HepG2 (cell line): ENCODE data around the gene SPRYD3. TPM values are rescaled to one million over a fixed set of nuclear protein-coding genes. Genes with fewer than 3 reads are reported as not detected.

Experiments used
- ADNP ChIP-seq: sonication (generic); formaldehyde crosslinking; IDR thresholded peaks from 2 replicates; pipeline ENCODE4 v1.4.0; 2020; ENCODE audit warnings: missing genetic modification reagents
- ATAD3A ChIP-seq: sonication (generic); formaldehyde crosslinking; IDR thresholded peaks from 2 replicates; pipeline ENCODE4 v1.4.0; 2020; ENCODE audit warnings: missing genetic modification reagents
- FLYWCH1 ChIP-seq: sonication (generic); formaldehyde crosslinking; IDR thresholded peaks from 2 replicates; pipeline ENCODE4 v1.8.1; 2023; ENCODE audit warnings: mild to moderate bottlenecking, missing genetic modification reagents
- FOXC1 ChIP-seq: sonication (generic); formaldehyde crosslinking; IDR thresholded peaks from 2 replicates; pipeline ENCODE4 v1.8.0; 2022; ENCODE audit warnings: mild to moderate bottlenecking, missing genetic modification reagents, borderline replicate concordance
- FOXP4 ChIP-seq: sonication (generic); formaldehyde crosslinking; IDR thresholded peaks from 2 replicates; pipeline ENCODE4 v1.4.0; 2020; ENCODE audit warnings: missing genetic modification reagents
- HHEX ChIP-seq: IDR thresholded peaks from 2 replicates; pipeline ENCODE4 v1.6.1; 2016; ENCODE audit warnings: control low read depth
- HNF4A ChIP-seq: sonication (generic); formaldehyde crosslinking; IDR thresholded peaks from 2 replicates; pipeline ENCODE4 v1.4.0; 2020; ENCODE audit warnings: missing genetic modification reagents
- HNRNPUL1 ChIP-seq: fragments of 200-400 bp; formaldehyde crosslinking; IDR thresholded peaks from 2 replicates; pipeline ENCODE4 v1.6.1; 2017; ENCODE audit warnings: low read depth, mild to moderate bottlenecking, low read length, moderate library complexity
- JUNB ChIP-seq: sonication (generic); formaldehyde crosslinking; IDR thresholded peaks from 2 replicates; pipeline ENCODE4 v1.8.0; 2022; ENCODE audit warnings: missing genetic modification reagents, mild to moderate bottlenecking, borderline replicate concordance
- PITX1 ChIP-seq: sonication (generic); formaldehyde crosslinking; IDR thresholded peaks from 2 replicates; pipeline ENCODE4 v1.5.1; 2020; ENCODE audit warnings: mild to moderate bottlenecking, missing genetic modification reagents
- SNAI1 ChIP-seq: sonication (generic); formaldehyde crosslinking; IDR thresholded peaks from 2 replicates; pipeline ENCODE4 v1.5.0; 2020; ENCODE audit warnings: mild to moderate bottlenecking, missing genetic modification reagents, borderline replicate concordance
- SOX6 ChIP-seq, 2 experiments: fragments of 450-650 bp in 1 of 2; sonication (generic) in 1 of 2; formaldehyde crosslinking in 1 of 2; IDR thresholded peaks; 2 replicates each; pipeline versions ENCODE4 v1.4.0 to v1.6.1; 2017 to 2020; ENCODE audit warnings: antibody characterized with exemption in 1 of 2, mild to moderate bottlenecking in 1 of 2, missing genetic modification reagents in 1 of 2
- ZBTB21 ChIP-seq: sonication (generic); formaldehyde crosslinking; IDR thresholded peaks from 2 replicates; pipeline ENCODE4 v1.4.0; 2020; ENCODE audit warnings: missing genetic modification reagents
- ZFP41 ChIP-seq: sonication (generic); formaldehyde crosslinking; IDR thresholded peaks from 2 replicates; pipeline ENCODE4 v1.4.0; 2020; ENCODE audit warnings: mild to moderate bottlenecking, missing genetic modification reagents, borderline replicate concordance
- ZNF605 ChIP-seq: sonication (generic); formaldehyde crosslinking; IDR thresholded peaks from 2 replicates; pipeline ENCODE4 v1.8.0; 2022; ENCODE audit warnings: mild to moderate bottlenecking, missing genetic modification reagents
- ZSCAN9 ChIP-seq: IDR thresholded peaks from 2 replicates; pipeline ENCODE4 v1.6.1; 2016; ENCODE audit warnings: borderline replicate concordance
- polyA plus RNA-seq, 8 experiments: library from polyadenylated mRNA; depleted of rRNA in 3 of 8; stranded (reverse) in 7 of 8; unstranded in 1 of 8; fragments of >200 nt; fragmentation: Illumina TruSeq in 4 of 8; extraction: Trizol in 4 of 8; gene quantifications; 2 replicates each; pipeline versions ENCODE4 v1.2.1 to v1.2.3, GENCODE V29; 2011 to 2016; ENCODE audit warnings: low read depth in 4 of 8, missing spikeins in 1 of 8, mixed read lengths in 1 of 8; ENCODE audit not compliant: insufficient read depth in 1 of 8
- total RNA-seq, 5 experiments: library from RNA; depleted of rRNA; stranded (reverse); fragments of >200 nt; fragmentation: Illumina TruSeq; extraction: Trizol; gene quantifications; 2 replicates each; pipeline ENCODE4 v1.2.3, GENCODE V29; 2016; ENCODE audit warnings: low read depth in 1 of 5
- TF ChIP-seq, protein P1 (sequence below): sonication (generic); formaldehyde crosslinking; IDR thresholded peaks from 2 replicates; pipeline ENCODE4 v1.4.0; 2020; ENCODE audit warnings: mild to moderate bottlenecking, missing genetic modification reagents
- TF ChIP-seq, protein P2 (sequence below): sonication (generic); formaldehyde crosslinking; IDR thresholded peaks from 2 replicates; pipeline ENCODE4 v1.4.0; 2020; ENCODE audit warnings: missing genetic modification reagents
- TF ChIP-seq, protein P3 (sequence below): sonication (generic); formaldehyde crosslinking; IDR thresholded peaks from 2 replicates; pipeline ENCODE4 v1.4.0; 2020; ENCODE audit warnings: missing genetic modification reagents
- TF ChIP-seq, protein P4 (sequence below): sonication (generic); formaldehyde crosslinking; IDR thresholded peaks from 2 replicates; pipeline ENCODE4 v1.5.0; 2020; ENCODE audit warnings: mild to moderate bottlenecking, missing genetic modification reagents

Gene SPRYD3
- total and polyA plus RNA-seq, 2 of the 13 experiments (the other 11 are each of a cell fraction or from before 2014, with no cell fraction given): 9.0 to 9.2 TPM

DNA sequence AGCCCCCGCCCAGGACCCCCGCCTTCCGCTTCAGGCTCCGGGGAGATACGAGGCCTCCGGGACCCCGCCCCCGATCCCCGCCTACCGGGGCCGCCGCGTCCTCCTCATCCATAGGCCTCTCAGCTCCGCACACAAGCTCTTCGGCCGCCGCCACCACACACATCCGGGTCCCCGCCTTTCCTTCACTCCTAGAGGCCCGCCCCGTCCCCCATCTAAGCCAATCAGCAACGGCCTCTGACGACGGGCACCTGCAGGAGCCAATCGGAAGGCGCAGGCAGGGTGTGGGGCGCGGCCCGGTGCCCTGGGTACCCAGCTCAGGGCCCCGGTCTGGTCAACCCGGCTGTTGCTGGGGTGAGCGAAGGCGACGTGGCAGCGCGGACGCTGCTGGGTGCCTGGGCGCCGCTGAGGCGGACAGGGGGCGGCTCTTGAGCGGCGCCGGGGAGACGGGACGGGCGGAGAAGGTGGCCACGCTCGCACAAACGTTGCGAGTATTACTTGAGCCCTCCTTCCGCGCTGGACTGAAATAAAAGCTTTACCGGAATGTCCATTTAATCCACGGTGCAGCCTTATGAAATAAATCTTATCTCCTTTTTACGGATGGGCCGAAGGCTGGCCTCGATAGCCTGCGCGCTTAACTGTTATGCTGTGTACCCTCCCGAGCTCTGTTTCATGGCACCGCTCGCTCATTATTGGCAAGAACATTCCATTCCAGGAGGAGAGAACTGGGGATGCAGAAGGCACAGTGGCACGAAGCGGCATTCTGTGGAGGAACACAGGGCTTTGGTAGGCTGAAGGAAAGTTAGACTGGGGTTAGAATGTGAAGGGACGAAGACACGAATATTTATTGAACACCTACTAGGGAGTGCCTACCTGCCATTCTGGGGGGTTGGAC is at the start of gene SPRYD3 (continued):
- TF ChIP-seq, protein P1, sequence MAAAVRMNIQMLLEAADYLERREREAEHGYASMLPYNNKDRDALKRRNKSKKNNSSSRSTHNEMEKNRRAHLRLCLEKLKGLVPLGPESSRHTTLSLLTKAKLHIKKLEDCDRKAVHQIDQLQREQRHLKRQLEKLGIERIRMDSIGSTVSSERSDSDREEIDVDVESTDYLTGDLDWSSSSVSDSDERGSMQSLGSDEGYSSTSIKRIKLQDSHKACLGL (CRISPR knock-in tag): peak; percentile 27; the same call in 1 of the 2 replicates
- TF ChIP-seq ADNP (CRISPR knock-in tag) (no peak), ZBTB21 (CRISPR knock-in tag) (no peak), FOXP4 (no peak), SOX6 (IDR thresholded peaks at IDR 0.05) (no peak), SOX6 (CRISPR knock-in tag; IDR thresholded peaks at IDR 0.05) (peak; percentile 24; the same call in 1 of the 2 replicates), HNF4A (CRISPR knock-in tag) (no peak), ZNF605 (CRISPR knock-in tag) (peak; percentile 35; the same call in 1 of the 2 replicates), FOXC1 (CRISPR knock-in tag) (no peak), ZFP41 (CRISPR knock-in tag) (no peak), JUNB (CRISPR knock-in tag) (no peak), ZSCAN9 (CRISPR knock-in tag) (peak; percentile 60; the same call in 1 of the 2 replicates), PITX1 (CRISPR knock-in tag) (peak; percentile 15; the same call in 1 of the 2 replicates), HNRNPUL1 (no peak), FLYWCH1 (CRISPR knock-in tag) (no peak), SNAI1 (CRISPR knock-in tag) (no peak), HHEX (no peak), ATAD3A (CRISPR knock-in tag) (no peak)
- TF ChIP-seq, protein P2, sequence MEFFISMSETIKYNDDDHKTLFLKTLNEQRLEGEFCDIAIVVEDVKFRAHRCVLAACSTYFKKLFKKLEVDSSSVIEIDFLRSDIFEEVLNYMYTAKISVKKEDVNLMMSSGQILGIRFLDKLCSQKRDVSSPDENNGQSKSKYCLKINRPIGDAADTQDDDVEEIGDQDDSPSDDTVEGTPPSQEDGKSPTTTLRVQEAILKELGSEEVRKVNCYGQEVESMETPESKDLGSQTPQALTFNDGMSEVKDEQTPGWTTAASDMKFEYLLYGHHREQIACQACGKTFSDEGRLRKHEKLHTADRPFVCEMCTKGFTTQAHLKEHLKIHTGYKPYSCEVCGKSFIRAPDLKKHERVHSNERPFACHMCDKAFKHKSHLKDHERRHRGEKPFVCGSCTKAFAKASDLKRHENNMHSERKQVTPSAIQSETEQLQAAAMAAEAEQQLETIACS (CRISPR knock-in tag): no peak
- TF ChIP-seq, protein P3, sequence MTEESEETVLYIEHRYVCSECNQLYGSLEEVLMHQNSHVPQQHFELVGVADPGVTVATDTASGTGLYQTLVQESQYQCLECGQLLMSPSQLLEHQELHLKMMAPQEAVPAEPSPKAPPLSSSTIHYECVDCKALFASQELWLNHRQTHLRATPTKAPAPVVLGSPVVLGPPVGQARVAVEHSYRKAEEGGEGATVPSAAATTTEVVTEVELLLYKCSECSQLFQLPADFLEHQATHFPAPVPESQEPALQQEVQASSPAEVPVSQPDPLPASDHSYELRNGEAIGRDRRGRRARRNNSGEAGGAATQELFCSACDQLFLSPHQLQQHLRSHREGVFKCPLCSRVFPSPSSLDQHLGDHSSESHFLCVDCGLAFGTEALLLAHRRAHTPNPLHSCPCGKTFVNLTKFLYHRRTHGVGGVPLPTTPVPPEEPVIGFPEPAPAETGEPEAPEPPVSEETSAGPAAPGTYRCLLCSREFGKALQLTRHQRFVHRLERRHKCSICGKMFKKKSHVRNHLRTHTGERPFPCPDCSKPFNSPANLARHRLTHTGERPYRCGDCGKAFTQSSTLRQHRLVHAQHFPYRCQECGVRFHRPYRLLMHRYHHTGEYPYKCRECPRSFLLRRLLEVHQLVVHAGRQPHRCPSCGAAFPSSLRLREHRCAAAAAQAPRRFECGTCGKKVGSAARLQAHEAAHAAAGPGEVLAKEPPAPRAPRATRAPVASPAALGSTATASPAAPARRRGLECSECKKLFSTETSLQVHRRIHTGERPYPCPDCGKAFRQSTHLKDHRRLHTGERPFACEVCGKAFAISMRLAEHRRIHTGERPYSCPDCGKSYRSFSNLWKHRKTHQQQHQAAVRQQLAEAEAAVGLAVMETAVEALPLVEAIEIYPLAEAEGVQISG (CRISPR knock-in tag): peak; percentile 35; the same call in 1 of the 2 replicates
- TF ChIP-seq, protein P4, sequence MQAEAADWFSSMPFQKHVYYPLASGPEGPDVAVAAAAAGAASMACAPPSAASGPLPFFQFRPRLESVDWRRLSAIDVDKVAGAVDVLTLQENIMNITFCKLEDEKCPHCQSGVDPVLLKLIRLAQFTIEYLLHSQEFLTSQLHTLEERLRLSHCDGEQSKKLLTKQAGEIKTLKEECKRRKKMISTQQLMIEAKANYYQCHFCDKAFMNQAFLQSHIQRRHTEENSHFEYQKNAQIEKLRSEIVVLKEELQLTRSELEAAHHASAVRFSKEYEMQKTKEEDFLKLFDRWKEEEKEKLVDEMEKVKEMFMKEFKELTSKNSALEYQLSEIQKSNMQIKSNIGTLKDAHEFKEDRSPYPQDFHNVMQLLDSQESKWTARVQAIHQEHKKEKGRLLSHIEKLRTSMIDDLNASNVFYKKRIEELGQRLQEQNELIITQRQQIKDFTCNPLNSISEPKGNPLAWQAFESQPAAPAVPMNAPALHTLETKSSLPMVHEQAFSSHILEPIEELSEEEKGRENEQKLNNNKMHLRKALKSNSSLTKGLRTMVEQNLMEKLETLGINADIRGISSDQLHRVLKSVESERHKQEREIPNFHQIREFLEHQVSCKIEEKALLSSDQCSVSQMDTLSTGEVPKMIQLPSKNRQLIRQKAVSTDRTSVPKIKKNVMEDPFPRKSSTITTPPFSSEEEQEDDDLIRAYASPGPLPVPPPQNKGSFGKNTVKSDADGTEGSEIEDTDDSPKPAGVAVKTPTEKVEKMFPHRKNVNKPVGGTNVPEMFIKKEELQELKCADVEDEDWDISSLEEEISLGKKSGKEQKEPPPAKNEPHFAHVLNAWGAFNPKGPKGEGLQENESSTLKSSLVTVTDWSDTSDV (CRISPR knock-in tag): no peak
